GM18951 (cell line): ENCODE measurements around the gene CRACR2A.

Experiments used
- POLR2A ChIP-seq: IDR thresholded peaks from 4 replicates; pipeline ENCODE4 v1.6.1; 2011; ENCODE audit warnings: mild to moderate bottlenecking; ENCODE audit not compliant: insufficient read length, insufficient read depth; ENCODE audit errors: extremely low read depth
- in situ Hi-C: fragments of 300-500 bp; cut with MboI; formaldehyde crosslinking; loops from one replicate; pipeline ENCODE4 v1.12.0; 2022; ENCODE audit warnings: low sequenced_read_pairs, mixed read lengths, inconsistent platforms; ENCODE audit not compliant: unreplicated experiment

CRACR2A gene

GRCh38 chr12:3768911-3769447 lies 16.1 kb upstream of the CRACR2A start:
- in situ Hi-C loops, result no loop called here
- TF ChIP-seq POLR2A, result no peak

DNA sequence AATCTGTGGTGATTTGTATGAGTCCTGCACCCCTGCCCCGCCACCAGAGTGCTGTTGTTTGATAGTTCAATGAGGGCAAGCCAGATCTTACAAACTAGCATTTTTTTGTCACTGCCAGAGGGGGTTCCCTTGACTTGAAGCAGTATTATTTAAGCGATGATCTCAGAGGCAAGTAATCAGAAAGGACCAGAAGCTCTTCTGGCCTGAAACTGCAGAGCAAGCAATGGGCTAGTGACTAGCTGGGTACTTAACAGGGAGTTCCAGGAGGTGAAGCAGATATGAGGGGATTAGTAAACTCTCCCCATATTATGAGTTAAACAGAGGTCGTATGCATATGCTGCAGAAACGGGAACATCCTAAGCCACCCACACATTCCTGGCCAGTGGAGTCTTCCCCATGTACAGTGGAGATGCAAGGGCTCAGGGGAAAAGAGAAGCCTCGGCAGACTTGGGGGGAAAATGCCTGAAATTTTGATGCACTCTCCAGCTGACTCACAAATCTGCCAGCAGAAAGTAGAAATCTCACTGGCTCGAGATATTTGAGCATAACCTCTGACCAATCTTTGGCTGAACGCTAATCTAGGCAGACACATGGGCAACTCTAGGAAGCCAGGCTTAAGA lies 8.3 kb upstream of the CRACR2A start:
- TF ChIP-seq POLR2A, result no peak
- in situ Hi-C loops, result no loop called here

- in situ Hi-C loops, result no loop called here
- TF ChIP-seq POLR2A, result no peak
Measured at GRCh38 chr12:3759878-3760277, 7.0 kb upstream of the CRACR2A start.

DNA sequence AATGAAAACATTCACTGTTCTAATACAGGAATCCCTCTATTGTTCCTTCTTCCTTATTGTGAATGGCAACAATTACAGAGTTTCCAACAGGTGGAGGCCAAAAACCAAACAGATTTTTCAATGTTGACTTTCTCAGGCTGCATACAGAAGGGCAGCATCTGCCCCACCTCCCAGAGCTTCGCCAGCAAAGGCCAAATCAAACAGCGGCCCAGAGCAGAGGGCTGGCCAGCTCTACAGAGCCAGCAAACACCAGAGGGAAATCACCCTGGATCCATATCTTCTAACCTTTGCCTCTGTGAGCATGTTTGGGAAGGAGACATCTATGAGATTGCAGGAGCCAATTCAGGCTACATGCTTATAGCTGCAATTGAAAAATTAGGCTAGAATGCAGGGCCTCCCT lies 4.4 kb upstream of the CRACR2A start:
- TF ChIP-seq POLR2A, result no peak
- in situ Hi-C loops, result no loop called here

GRCh38 chr12:3755898-3756297 lies 3.0 kb upstream of the CRACR2A start:
- in situ Hi-C loops, result no loop called here
- TF ChIP-seq POLR2A, result no peak

DNA sequence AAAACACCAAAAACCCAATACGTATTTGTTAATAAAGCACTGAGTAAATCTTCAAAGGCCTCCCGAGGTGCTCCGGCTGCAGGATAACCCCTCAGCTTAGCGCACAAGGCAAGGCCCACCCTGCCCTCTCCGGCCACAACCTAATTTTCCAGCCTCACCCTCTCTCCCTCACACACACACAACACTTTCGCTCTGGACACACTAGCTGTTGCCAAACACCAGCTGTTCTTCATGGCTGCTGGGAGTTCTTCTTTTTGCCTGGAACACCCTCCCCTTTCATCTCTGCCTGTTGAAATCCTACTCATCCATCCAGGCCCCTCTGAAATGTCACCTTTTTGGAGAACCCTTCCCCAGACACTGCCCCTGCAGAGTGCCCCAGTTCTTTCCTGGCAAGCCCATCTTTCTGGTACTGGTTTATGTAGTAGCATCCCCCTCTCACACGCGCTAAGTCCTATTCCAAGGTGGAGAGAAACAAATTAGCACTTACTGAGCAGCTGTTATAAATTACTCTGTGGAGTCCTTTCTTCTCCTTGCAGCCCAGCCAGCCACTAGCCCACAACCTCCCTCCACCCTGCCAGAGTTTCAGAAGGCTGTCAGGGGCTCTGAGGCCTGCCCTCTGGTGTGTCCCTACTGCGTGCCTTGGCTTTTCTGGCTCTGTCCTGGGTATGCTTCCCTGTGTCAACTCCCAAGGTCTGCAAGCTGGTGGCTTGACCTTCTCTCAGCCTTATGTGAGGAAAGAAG lies 805 bp upstream of the CRACR2A start:
- no peak for TF ChIP-seq POLR2A
- in situ Hi-C loops, result no loop called here

GRCh38 chr12:3752096-3752709 lies 706 bp downstream of the CRACR2A start:
- peak; percentile 65 for TF ChIP-seq POLR2A
- in situ Hi-C loops, result no loop called here

DNA sequence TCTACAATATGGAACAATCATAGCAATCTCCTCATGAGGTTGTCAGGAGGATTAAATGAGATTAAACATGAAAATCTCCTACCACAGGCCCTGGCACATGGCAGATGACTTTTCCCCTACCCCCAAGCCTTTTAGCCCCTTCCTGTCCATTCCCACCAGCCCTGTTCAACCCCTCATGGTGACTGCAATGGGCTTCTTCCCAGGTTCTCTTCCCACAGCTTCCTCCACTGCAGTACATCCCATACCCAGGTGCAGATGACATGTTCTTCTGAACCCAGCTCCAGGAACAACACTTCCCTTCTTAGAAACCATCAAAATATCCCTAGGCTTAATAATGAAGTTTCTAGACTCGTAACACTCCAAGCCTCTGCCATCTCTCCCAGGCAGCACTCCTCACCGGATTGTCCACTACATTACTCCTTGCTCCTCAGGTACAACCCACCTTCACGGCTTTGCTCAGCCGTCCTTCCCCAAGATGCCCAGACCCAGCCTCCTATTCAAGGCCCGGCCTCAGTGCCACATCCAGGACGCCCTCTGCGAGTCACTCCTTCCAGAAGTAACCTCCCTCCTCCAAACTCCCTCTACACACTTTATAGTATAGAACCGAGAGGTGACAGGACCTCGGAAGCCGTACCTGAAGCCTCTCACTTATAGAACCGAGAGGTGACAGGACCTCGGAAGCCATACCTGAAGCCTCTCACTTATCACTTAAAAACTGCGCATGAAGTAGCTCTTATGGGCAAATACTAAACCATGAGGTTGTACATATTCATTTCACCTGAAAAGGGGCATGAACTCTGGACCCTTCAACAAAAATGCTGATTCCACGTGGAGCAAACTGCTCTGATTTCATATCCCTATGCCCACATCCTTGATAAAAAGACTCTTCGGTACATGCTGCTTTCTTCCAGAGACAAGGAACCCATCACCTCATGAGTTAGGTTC lies 1.5 kb downstream of the CRACR2A start:
- in situ Hi-C loops, result no loop called here
- TF ChIP-seq POLR2A, result no peak

GRCh38 chr12:3750616-3751015 lies 2.3 kb downstream of the CRACR2A start:
- TF ChIP-seq POLR2A, result no peak
- in situ Hi-C loops, result no loop called here

DNA sequence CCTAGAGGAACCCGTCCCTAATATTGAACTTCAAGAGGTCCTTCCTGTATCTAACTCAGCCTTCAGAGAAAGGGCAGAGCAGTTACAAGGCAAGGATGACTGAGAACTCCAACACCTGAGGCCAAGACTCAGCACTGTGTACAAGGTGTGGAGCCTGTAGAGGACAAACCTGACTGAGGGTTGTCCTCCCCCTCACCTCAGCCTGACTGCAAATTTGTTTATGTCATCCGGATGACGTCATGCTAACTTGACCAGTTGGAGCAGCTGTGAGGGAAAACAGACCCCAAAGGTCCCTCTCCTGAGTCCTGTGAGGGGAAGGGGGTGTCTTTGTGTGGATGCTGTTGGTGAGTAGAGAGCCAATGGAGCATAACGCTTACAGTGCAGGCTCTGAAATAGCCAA lies 4.3 kb downstream of the CRACR2A start:
- in situ Hi-C loops, result no loop called here
- TF ChIP-seq POLR2A, result no peak

DNA sequence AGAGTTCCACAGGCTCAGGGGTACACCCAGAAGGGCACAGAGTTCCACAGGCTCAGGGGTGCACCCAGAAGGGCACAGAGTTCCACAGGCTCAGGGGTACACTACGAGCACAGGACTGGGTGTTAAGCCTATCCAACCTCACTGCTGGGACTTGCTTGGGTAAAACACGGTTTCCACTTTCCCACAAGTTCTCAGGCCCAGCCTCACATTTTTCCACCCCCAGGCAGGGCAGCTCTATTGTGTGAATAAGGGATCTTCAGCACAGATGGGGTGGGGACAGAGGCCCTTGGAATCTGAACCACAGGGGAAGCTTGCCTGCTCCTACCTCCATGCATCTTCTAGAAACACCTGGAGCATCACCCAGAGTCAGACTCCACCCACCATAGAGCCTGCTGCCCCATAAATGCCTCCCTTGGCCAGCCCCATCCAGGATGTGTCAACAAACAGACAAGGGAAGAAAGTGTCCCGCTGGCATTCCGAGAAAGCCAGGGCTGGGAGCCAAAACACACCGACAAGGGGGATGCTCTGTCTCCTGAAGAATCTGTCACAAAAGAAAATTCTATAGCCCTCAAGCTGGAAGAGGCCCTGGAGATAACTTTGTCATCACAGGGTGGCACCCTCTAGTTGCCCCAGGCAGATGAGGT lies 4.8 kb downstream of the CRACR2A start:
- TF ChIP-seq POLR2A, result no peak
- in situ Hi-C loops, result no loop called here

GRCh38 chr12:3747543-3747942 lies 5.4 kb downstream of the CRACR2A start:
- TF ChIP-seq POLR2A, result no peak
- in situ Hi-C loops, result no loop called here
